HEK293 (cell line): ENCODE measurements around the gene HES3.

ENCODE experiments used
- GLI2 ChIP-seq: fragments of 450-650 bp; formaldehyde crosslinking; IDR thresholded peaks from 2 replicates; pipeline ENCODE4; 2017; ENCODE audit warnings: missing biosample characterization, missing genetic modification characterization, low read depth, borderline replicate concordance
- HOXA7 ChIP-seq: sonication (generic); formaldehyde crosslinking; IDR thresholded peaks from 2 replicates; pipeline ENCODE4 v1.8.1; 2022; ENCODE audit warnings: missing genetic modification reagents, borderline replicate concordance
- KLF16 ChIP-seq: fragments of 450-650 bp; formaldehyde crosslinking; IDR thresholded peaks from 2 replicates; pipeline ENCODE4 v1.5.1; 2017; ENCODE audit warnings: missing biosample characterization, missing genetic modification characterization
- KLF7 ChIP-seq: fragments of 450-650 bp; formaldehyde crosslinking; IDR thresholded peaks from 2 replicates; pipeline ENCODE4 v1.5.1; 2016; ENCODE audit warnings: missing biosample characterization, missing genetic modification characterization, borderline replicate concordance
- KLF8 ChIP-seq: fragments of 450-650 bp; formaldehyde crosslinking; IDR thresholded peaks from 2 replicates; pipeline ENCODE4 v1.5.1; 2016; ENCODE audit warnings: missing biosample characterization, missing genetic modification characterization
- OSR2 ChIP-seq: fragments of 450-650 bp; formaldehyde crosslinking; IDR thresholded peaks from 2 replicates; pipeline ENCODE4 v1.5.1; 2016; ENCODE audit warnings: missing biosample characterization, missing genetic modification characterization
- PRDM4 ChIP-seq: fragments of 450-650 bp; formaldehyde crosslinking; IDR thresholded peaks from 2 replicates; pipeline ENCODE4 v1.5.1; 2017; ENCODE audit warnings: missing biosample characterization, missing genetic modification characterization
- PRDM6 ChIP-seq: fragments of 450-650 bp; formaldehyde crosslinking; IDR thresholded peaks from 2 replicates; pipeline ENCODE4 v1.5.1; 2017; ENCODE audit warnings: missing biosample characterization, missing genetic modification characterization
- SP3 ChIP-seq: fragments of 450-650 bp; formaldehyde crosslinking; IDR thresholded peaks from 2 replicates; pipeline ENCODE4 v1.5.1; 2016; ENCODE audit warnings: missing biosample characterization, missing genetic modification characterization
- WT1 ChIP-seq: fragments of 450-650 bp; formaldehyde crosslinking; IDR thresholded peaks from 2 replicates; pipeline ENCODE4 v1.5.1; 2016; ENCODE audit warnings: missing biosample characterization, missing genetic modification characterization
- ZBTB26 ChIP-seq: fragments of 450-650 bp; formaldehyde crosslinking; optimal IDR thresholded peaks from 2 replicates; pipeline ENCODE3; 2016; ENCODE audit warnings: missing biosample characterization, mild to moderate bottlenecking, missing genetic modification characterization
- ZBTB48 ChIP-seq: fragments of 450-650 bp; formaldehyde crosslinking; IDR thresholded peaks from 2 replicates; pipeline ENCODE4 v1.5.1; 2016; ENCODE audit warnings: missing biosample characterization, missing genetic modification characterization
- ZFP69B ChIP-seq: fragments of 450-650 bp; formaldehyde crosslinking; IDR thresholded peaks from 2 replicates; pipeline ENCODE4 v1.5.1; 2016; ENCODE audit warnings: missing biosample characterization, missing genetic modification characterization
- ZNF138 ChIP-seq: fragments of 450-650 bp; formaldehyde crosslinking; IDR thresholded peaks from 2 replicates; pipeline ENCODE4 v1.5.1; 2016; ENCODE audit warnings: missing biosample characterization, missing genetic modification characterization, borderline replicate concordance
- ZNF169 ChIP-seq: fragments of 450-650 bp; formaldehyde crosslinking; IDR thresholded peaks from 2 replicates; pipeline ENCODE4 v1.5.1; 2016; ENCODE audit warnings: missing biosample characterization, missing genetic modification characterization
- ZNF184 ChIP-seq: fragments of 450-650 bp; IDR thresholded peaks from 2 replicates; pipeline ENCODE4 v1.5.1; 2018; ENCODE audit warnings: missing biosample characterization, mild to moderate bottlenecking, missing genetic modification characterization
- ZNF292 ChIP-seq: fragments of 450-650 bp; formaldehyde crosslinking; IDR thresholded peaks from 2 replicates; pipeline ENCODE4 v1.5.1; 2016; ENCODE audit warnings: low read depth, missing biosample characterization, missing genetic modification characterization, borderline replicate concordance
- ZNF366 ChIP-seq: fragments of 450-650 bp; formaldehyde crosslinking; conservative IDR thresholded peaks from 2 replicates; pipeline ENCODE4 v1.5.1; 2016; ENCODE audit warnings: missing biosample characterization, missing genetic modification characterization
- ZNF416 ChIP-seq: fragments of 450-650 bp; formaldehyde crosslinking; IDR thresholded peaks from 2 replicates; pipeline ENCODE4 v1.5.1; 2016; ENCODE audit warnings: missing biosample characterization, missing genetic modification characterization
- ZNF433 ChIP-seq: fragments of 450-650 bp; formaldehyde crosslinking; IDR thresholded peaks from 2 replicates; pipeline ENCODE4 v1.5.1; 2016; ENCODE audit warnings: missing biosample characterization, missing genetic modification characterization, low read depth
- ZNF501 ChIP-seq: fragments of 450-650 bp; formaldehyde crosslinking; IDR thresholded peaks from 2 replicates; pipeline ENCODE4 v1.5.1; 2016; ENCODE audit warnings: missing biosample characterization, missing genetic modification characterization
- ZNF510 ChIP-seq: fragments of 450-650 bp; formaldehyde crosslinking; IDR thresholded peaks from 2 replicates; pipeline ENCODE4 v1.5.1; 2018; ENCODE audit warnings: mild to moderate bottlenecking, missing genetic modification characterization, missing biosample characterization; ENCODE audit not compliant: insufficient replicate concordance
- ZNF548 ChIP-seq: fragments of 450-650 bp; formaldehyde crosslinking; IDR thresholded peaks from 2 replicates; pipeline ENCODE4 v1.5.1; 2016; ENCODE audit warnings: missing biosample characterization, missing genetic modification characterization
- ZNF555 ChIP-seq: fragments of 450-650 bp; formaldehyde crosslinking; conservative IDR thresholded peaks from 2 replicates; pipeline ENCODE4 v1.5.1; 2017; ENCODE audit warnings: missing biosample characterization, mild to moderate bottlenecking, missing genetic modification characterization, inconsistent platforms
- ZNF610 ChIP-seq: fragments of 450-650 bp; formaldehyde crosslinking; IDR thresholded peaks from 2 replicates; pipeline ENCODE4 v1.5.1; 2016; ENCODE audit warnings: missing biosample characterization, missing genetic modification characterization, borderline replicate concordance
- ZNF626 ChIP-seq: fragments of 450-650 bp; sonication (Bioruptor Pico); formaldehyde crosslinking; IDR thresholded peaks from 2 replicates; pipeline ENCODE4 v1.5.1; 2018; ENCODE audit warnings: missing biosample characterization, missing genetic modification characterization, inconsistent platforms
- ZNF629 ChIP-seq: fragments of 450-650 bp; formaldehyde crosslinking; IDR thresholded peaks from 2 replicates; pipeline ENCODE4 v1.5.1; 2017; ENCODE audit warnings: missing biosample characterization, missing genetic modification characterization
- ZNF660 ChIP-seq: fragments of 450-650 bp; IDR thresholded peaks from 2 replicates; pipeline ENCODE4 v1.5.1; 2018; ENCODE audit warnings: missing biosample characterization, mild to moderate bottlenecking, missing genetic modification characterization
- ZNF664 ChIP-seq: fragments of 450-650 bp; formaldehyde crosslinking; IDR thresholded peaks from 2 replicates; pipeline ENCODE4 v1.5.1; 2016; ENCODE audit warnings: missing biosample characterization, missing genetic modification characterization
- ZNF670 ChIP-seq: fragments of 450-650 bp; formaldehyde crosslinking; IDR thresholded peaks from 2 replicates; pipeline ENCODE4 v1.5.1; 2016; ENCODE audit warnings: missing biosample characterization, missing genetic modification characterization, low read depth
- ZNF701 ChIP-seq: fragments of 450-650 bp; formaldehyde crosslinking; IDR thresholded peaks from 2 replicates; pipeline ENCODE4 v1.5.1; 2016; ENCODE audit warnings: missing biosample characterization, missing genetic modification characterization
- ZNF707 ChIP-seq: fragments of 450-650 bp; formaldehyde crosslinking; IDR thresholded peaks from 2 replicates; pipeline ENCODE4 v1.5.1; 2016; ENCODE audit warnings: missing biosample characterization, missing genetic modification characterization
- ZSCAN5A ChIP-seq: fragments of 450-650 bp; formaldehyde crosslinking; IDR thresholded peaks from 2 replicates; pipeline ENCODE4 v1.5.1; 2016; ENCODE audit warnings: missing biosample characterization, missing genetic modification characterization
- TF ChIP-seq, protein P1 (sequence below): fragments of 450-650 bp; formaldehyde crosslinking; IDR thresholded peaks from 2 replicates; pipeline ENCODE4 v1.5.1; 2016; ENCODE audit warnings: missing biosample characterization, missing genetic modification characterization

The HES3 gene

DNA sequence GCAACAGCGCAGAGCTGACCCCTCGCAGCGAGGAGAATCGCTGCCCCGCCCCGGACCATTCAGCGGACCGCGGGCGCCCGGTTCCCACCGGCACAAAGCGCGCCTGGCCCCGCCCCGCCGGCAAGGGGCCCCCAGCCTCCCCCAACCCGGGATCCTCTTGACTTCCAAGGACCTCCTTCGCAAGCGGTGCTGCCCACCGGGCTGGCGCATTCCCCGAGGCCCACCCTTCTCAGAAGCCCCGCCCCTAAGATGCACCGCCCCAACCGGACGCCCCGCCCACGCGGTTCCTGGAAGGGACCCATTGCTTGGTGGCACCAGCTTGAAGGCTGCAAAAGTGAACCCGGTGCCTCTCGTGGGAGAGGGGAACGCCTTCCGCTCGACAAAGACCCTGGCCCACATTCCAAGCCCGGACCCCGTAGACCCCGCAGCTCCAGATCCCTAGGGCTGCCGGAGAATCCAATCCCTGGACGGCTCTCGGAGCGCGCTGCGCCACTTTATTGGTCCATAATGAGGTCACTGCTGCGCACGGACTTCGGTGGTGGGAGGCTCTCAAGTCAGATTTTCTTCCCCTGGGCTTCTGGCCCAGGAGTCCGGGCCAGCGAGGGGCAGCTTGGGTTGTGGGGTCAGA lies 2.0 kb downstream of the HES3 start (continued):
- TF ChIP-seq ZSCAN5A: no peak
- TF ChIP-seq ZNF555 (tag by site-specific recombination): no peak
- TF ChIP-seq GLI2 (tag by site-specific recombination): no peak
- TF ChIP-seq, protein P1, sequence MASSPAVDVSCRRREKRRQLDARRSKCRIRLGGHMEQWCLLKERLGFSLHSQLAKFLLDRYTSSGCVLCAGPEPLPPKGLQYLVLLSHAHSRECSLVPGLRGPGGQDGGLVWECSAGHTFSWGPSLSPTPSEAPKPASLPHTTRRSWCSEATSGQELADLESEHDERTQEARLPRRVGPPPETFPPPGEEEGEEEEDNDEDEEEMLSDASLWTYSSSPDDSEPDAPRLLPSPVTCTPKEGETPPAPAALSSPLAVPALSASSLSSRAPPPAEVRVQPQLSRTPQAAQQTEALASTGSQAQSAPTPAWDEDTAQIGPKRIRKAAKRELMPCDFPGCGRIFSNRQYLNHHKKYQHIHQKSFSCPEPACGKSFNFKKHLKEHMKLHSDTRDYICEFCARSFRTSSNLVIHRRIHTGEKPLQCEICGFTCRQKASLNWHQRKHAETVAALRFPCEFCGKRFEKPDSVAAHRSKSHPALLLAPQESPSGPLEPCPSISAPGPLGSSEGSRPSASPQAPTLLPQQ (tag by site-specific recombination): no peak
- TF ChIP-seq ZNF660 (tag by site-specific recombination): no peak
- TF ChIP-seq ZNF548 (tag by site-specific recombination): no peak
- TF ChIP-seq ZNF664 (tag by site-specific recombination): no peak
- TF ChIP-seq ZNF501: 0 out of 2 replicates have a peak, but pooled peaks have one; percentile 30
- TF ChIP-seq WT1 (tag by site-specific recombination): no peak
- TF ChIP-seq HOXA7 (CRISPR knock-in tag): no peak
- TF ChIP-seq SP3: peak; percentile 85
- no peak for TF ChIP-seq PRDM6
- no peak for TF ChIP-seq ZNF701 (tag by site-specific recombination)
- TF ChIP-seq ZBTB48 (tag by site-specific recombination): 0 out of 2 replicates have a peak, but pooled peaks have one; percentile 21
- TF ChIP-seq ZNF610 (tag by site-specific recombination): no peak
- no peak for TF ChIP-seq ZFP69B
- no peak for TF ChIP-seq ZNF433
- peak; percentile 8; the same call in 1 of the 2 replicates for TF ChIP-seq KLF8
- no peak for TF ChIP-seq ZNF670 (tag by site-specific recombination)
- TF ChIP-seq ZNF707 (tag by site-specific recombination): no peak
- no peak for TF ChIP-seq ZNF169 (tag by site-specific recombination)
- TF ChIP-seq ZNF138 (tag by site-specific recombination): no peak
- no peak for TF ChIP-seq ZNF626 (tag by site-specific recombination)
- TF ChIP-seq PRDM4 (tag by site-specific recombination): no peak
- TF ChIP-seq ZNF184 (tag by site-specific recombination): no peak
- no peak for TF ChIP-seq ZNF292 (tag by site-specific recombination)
- TF ChIP-seq OSR2 (tag by site-specific recombination): no peak
- TF ChIP-seq ZNF366 (tag by site-specific recombination): no peak
- TF ChIP-seq ZNF416 (tag by site-specific recombination): no peak
- no peak for TF ChIP-seq KLF16 (tag by site-specific recombination)
- TF ChIP-seq ZNF629 (tag by site-specific recombination): peak; percentile 51
- TF ChIP-seq ZBTB26 (tag by site-specific recombination): no peak
- TF ChIP-seq ZNF510: no peak
- no peak for TF ChIP-seq KLF7
